ENCODE results near the gene SCTR.
"Not testable (repeated sequence)": the region's sequence is repeated elsewhere in the genome, so short reads cannot be mapped to it uniquely, and the experiment has no call there.

SCTR gene

DNA sequence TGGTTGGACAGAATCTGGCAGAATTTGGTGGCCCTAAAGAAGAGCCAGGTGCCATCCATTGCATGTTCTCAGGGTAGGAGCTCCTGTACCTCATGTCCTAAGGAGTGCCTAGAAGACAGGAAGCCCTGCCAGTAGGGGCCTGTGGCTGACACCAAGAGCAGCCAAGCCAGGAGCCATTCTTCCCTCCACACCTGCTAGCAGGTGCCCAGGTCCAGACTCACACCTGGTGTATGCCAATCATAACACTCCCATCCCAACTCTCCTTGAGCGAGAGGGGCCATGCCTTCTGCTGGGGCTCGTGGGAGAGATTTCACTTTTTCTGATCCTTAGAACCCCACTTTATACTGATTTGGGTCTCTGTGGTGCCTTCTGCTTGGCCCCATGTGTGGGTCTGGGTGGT is 119.1 kb downstream of the SCTR start:
- DNase-seq (ENCODE audit: low read depth): no peak
- TF ChIP-seq, protein P1, sequence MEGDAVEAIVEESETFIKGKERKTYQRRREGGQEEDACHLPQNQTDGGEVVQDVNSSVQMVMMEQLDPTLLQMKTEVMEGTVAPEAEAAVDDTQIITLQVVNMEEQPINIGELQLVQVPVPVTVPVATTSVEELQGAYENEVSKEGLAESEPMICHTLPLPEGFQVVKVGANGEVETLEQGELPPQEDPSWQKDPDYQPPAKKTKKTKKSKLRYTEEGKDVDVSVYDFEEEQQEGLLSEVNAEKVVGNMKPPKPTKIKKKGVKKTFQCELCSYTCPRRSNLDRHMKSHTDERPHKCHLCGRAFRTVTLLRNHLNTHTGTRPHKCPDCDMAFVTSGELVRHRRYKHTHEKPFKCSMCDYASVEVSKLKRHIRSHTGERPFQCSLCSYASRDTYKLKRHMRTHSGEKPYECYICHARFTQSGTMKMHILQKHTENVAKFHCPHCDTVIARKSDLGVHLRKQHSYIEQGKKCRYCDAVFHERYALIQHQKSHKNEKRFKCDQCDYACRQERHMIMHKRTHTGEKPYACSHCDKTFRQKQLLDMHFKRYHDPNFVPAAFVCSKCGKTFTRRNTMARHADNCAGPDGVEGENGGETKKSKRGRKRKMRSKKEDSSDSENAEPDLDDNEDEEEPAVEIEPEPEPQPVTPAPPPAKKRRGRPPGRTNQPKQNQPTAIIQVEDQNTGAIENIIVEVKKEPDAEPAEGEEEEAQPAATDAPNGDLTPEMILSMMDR (IDR thresholded peaks at IDR 0.05; ENCODE audit: control insufficient read depth, extremely low read depth, insufficient read depth): no peak
- H3K4me3 ChIP-seq (ENCODE audit: low read depth, low read length): no peak overlapping the region

DNA sequence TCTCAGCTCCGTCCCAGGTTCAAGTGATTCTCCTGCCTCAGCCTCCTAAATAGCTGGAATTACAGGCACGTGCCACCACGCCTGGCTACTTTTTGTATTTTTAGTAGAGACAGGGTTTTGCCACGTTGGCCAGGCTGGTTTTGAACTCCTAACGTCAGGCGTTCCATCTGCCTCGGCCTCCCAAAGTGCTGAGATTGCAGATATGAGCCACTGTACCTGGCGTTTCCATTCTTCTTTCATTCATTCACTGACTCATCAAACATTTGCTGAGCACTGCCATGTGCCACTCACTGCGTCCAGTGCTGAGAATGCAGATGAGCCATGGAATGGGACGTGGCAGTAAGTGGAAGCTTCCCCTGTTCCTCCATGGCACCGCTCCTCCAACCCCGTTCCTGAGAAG is 120.7 kb downstream of the SCTR start:
- not testable (repeated sequence) for H3K4me3 ChIP-seq (ENCODE audit: low read depth, low read length); DNase-seq (ENCODE audit: low read depth)

DNA sequence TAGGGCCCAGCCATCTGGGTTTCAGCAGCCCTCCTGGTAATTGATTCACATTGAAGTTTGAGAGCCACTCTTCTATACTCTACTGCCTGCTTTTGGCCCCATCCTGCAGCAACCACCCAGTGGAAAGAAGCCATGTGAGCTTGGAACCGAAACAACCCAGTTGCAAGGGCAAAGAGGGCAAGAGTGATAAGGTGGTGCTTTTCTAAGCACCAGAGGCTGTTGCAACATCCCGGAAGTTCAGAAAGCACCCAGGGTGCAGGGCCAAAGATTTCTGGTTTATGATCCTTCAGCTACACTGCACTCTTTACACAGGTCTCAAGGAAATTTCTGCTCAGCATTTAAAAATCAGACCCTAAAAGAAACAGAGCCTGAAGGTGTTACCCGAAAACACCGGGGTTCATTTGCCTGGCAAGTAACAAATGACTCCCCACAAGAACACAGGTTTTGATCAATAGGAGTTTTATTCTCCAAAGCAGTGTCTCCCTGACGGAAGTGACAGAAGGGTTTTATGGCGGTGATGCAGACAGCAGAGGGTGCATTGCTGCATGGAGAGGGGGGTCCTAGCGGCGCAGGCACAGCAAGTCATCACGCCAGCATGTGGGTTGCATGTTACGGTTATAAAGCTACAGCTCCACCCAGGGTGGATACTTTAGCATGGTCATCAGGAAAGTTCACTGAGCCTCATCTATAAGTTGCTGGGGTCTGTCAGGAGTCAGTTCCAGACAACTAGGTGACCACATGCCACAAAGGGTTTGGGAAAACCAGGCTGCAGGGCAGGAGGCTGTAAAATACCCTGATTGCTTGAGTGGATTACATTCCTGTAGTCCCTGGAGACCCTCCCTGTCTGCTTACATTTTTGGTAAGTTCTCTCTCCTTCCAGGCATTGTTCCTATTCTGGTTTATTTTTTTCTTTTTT is 121.4 kb downstream of the SCTR start:
- H3K4me3 ChIP-seq (ENCODE audit: low read depth, low read length): no peak overlapping the region
- DNase-seq (ENCODE audit: low read depth): no peak
- TF ChIP-seq, protein P1 (IDR thresholded peaks at IDR 0.05; ENCODE audit: control insufficient read depth, extremely low read depth, insufficient read depth): no peak

DNA sequence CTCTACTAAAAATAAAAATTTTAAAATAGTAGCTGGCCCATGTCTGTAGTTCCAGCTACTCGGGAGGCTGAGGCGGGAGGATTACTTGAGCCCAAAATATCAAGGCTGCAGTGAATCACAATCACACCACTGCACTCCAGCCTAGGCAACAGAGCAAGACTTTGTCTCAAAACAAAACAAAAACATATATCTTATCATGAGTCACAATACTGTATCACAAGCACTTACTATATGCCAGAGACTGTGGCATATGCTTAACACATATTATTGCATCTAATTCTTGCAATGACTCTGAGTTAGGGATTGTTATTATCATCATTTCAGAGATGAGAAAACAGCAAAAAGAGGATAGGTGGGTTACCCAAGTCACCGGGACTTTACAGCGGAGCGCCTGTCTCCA is 122.2 kb downstream of the SCTR start:
- DNase-seq (ENCODE audit: low read depth): no peak
- no peak overlapping the region for H3K4me3 ChIP-seq (ENCODE audit: low read depth, low read length)
- TF ChIP-seq, protein P1 (IDR thresholded peaks at IDR 0.05; ENCODE audit: control insufficient read depth, extremely low read depth, insufficient read depth): no peak

DNA sequence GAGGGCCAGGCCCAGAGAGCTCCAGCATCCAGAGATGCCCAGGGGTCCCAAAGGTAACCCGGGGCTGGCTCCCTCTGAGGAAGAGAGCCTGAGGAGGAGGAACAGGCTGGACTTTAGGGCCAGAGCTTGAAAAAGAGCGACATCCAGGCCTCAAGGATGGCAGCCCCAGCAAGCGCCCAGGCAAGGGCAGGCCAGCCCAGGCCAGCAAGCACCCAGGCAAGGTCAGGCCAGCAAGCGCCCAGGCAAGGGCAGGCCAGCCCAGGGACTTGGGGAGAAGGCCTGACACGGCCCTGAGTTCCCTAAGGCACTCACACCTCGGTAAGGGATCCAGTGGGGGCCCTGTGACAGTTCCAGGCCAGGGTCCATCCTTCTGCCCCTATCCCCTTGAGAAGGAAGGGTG is 127.1 kb downstream of the SCTR start:
- no peak for DNase-seq (ENCODE audit: low read depth)
- H3K4me3 ChIP-seq (ENCODE audit: low read depth, low read length): no peak overlapping the region
- TF ChIP-seq, protein P1 (IDR thresholded peaks at IDR 0.05; ENCODE audit: control insufficient read depth, extremely low read depth, insufficient read depth): no peak

DNA sequence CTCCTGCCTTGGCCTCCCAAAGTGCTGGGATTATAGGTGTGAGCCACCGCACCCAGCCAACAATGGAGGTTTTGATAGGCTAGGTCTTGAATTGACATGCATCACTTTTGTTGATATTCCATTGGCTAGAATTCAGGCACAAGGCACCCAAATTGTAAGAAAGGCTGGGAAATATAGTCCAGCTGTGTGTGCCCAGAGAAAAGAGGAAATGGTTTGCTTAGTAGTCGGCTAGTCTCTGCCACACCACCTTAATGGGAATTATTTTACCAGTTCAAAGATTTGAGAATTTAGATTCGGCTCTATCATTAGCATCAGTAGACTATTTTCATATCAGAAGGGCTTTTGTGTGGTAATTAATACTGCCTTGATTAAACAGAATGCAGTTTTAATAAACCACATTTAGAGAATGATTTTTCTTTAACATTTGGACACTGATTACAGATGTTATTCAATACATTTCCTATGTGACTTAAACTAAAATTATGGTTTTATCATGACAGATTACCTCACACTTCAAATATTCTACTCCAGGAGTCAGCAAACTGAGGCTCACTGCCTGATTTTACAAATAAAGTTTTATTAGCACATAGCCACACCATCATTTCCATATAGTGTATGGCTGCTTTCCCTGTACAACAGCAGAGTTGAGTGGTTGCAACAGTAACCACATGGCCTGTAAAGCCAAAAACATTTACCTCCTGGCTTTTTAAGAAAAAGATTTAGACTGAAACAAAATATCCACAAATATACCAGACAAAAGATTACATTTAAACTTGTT is 130.1 kb downstream of the SCTR start:
- DNase-seq (ENCODE audit: low read depth): no peak
- TF ChIP-seq, protein P1 (IDR thresholded peaks at IDR 0.05; ENCODE audit: control insufficient read depth, extremely low read depth, insufficient read depth): no peak
- no peak overlapping the region for H3K4me3 ChIP-seq (ENCODE audit: low read depth, low read length)
